Aorta (tissue), 5 donors: ENCODE measurements around the gene TTC3. TPM values are rescaled to one million over a fixed set of nuclear protein-coding genes. Genes with fewer than 3 reads are reported as not detected.
"Not testable (repeated sequence)": the region's sequence is repeated elsewhere in the genome, so short reads cannot be mapped to it uniquely, and the experiment has no call there.

Experiments used
- ATAC-seq: fragments of 200-7000 bp; cut with Tn5 transposase; one replicate; pipeline ENCODE4 v1.9.1; 2022; ENCODE audit warnings: moderate library complexity; ENCODE audit not compliant: low FRiP score
- DNase-seq, 2 donors: peaks; one replicate each; pipeline ENCODE4 v3.0.0-alpha.2; 2020
- H3K27ac ChIP-seq, 2 donors: one replicate each; pipeline ENCODE4 v1.5.1; 2013; ENCODE audit warnings: low read length in 2 of 2, mild to moderate bottlenecking in 2 of 2, moderate library complexity in 2 of 2, control low read depth in 1 of 2, inconsistent platforms in 1 of 2, low read depth in 1 of 2
- H3K27me3 ChIP-seq, 2 donors: one replicate each; pipeline ENCODE4 v1.6.1; 2013; ENCODE audit warnings: control low read depth in 1 of 2, low read length in 1 of 2, mild to moderate bottlenecking in 1 of 2, moderate library complexity in 1 of 2; ENCODE audit not compliant: insufficient read depth in 2 of 2, control insufficient read depth in 1 of 2
- H3K36me3 ChIP-seq, 2 donors: one replicate each; pipeline ENCODE4 v1.6.1; 2013; ENCODE audit warnings: control low read depth in 1 of 2, low read length in 1 of 2, mild to moderate bottlenecking in 1 of 2; ENCODE audit not compliant: insufficient read depth in 2 of 2, control insufficient read depth in 1 of 2
- H3K4me1 ChIP-seq, 2 donors: one replicate each; pipeline ENCODE4 v1.6.1; 2013; ENCODE audit warnings: low read length in 2 of 2, control low read depth in 1 of 2, mild to moderate bottlenecking in 1 of 2, moderate library complexity in 1 of 2; ENCODE audit not compliant: insufficient read depth in 2 of 2, control insufficient read depth in 1 of 2
- H3K4me3 ChIP-seq, 2 donors: one replicate each; pipeline ENCODE4 v1.5.1; 2013; ENCODE audit warnings: low read length in 2 of 2, control low read depth in 1 of 2, mild to moderate bottlenecking in 1 of 2
- H3K9me3 ChIP-seq: one replicate; pipeline ENCODE4 v1.6.1; 2013; ENCODE audit warnings: mild to moderate bottlenecking, low read length; ENCODE audit not compliant: control insufficient read depth
- WGBS, 2 donors: extraction: QIAGEN DNeasy Blood & Tissue Kit; methylation state at CpG; one replicate each; pipeline ENCODE4 v1.1.7; 2013; 5-methylcytosine and 5-hydroxymethylcytosine counted together
- intact Hi-C, 2 donors: fragments of 100-400 bp; cut with DNase I; formaldehyde crosslinking; loops; one replicate each; pipeline versions ENCODE4 v1.14.2 to v1.15.0; 2022
- polyA plus RNA-seq, 2 donors: library from polyadenylated mRNA; stranded (reverse); fragments of 200-250 nt; gene quantifications; one replicate each; pipeline ENCODE4 v1.2.3, GENCODE V29; 2013
- total RNA-seq, 2 donors: library from RNA; stranded (reverse); fragmentation: NEBNext Ultra II Directional; extraction: Animal tissue kit (Norgen Biotek cat#: 25700); gene quantifications; one replicate each; pipeline ENCODE4 v1.2.1, GENCODE V29; 2021
- donor health status: healthy with polysubstance abuse.
- donor health status: Bipolar disorder and iron deficiency.
- donor health status: DM: no; HTN: no; CAD: no.
- donor health status: DM: no; HTN: no; CAD: no.
- donor health status: DM: yes; HTN: yes; CAD: no.

The TTC3 gene
- total and polyA plus RNA-seq, 4 donors: 30.1 to 118 (median 72.9) TPM

GRCh38 chr21:37039411-37040075 is 33.5 kb upstream of the TTC3 start:
- no peaks in the 10 kb centered on the region for H3K36me3 ChIP-seq
- no peaks in the 10 kb centered on the region for H3K4me1 ChIP-seq
- DNase-seq (no peak), ATAC-seq (no peak)
- WGBS, 2 donors: 61 to 65% methylated on average over 9 of the region's 9 CpGs
- no peaks in the 10 kb centered on the region for H3K9me3 ChIP-seq
- intact Hi-C loops: no loop called here
- no peaks in the 10 kb centered on the region for H3K27me3 ChIP-seq
- no peak overlapping the region for H3K27ac ChIP-seq
- no peak overlapping the region for H3K4me3 ChIP-seq

- no peak for DNase-seq
- 87 to 89% methylated on average over 3 of the region's 3 CpGs for WGBS, 2 donors
- Histone ChIP-seq H3K27me3 (no peaks in the 10 kb centered on the region), H3K27ac (no peak overlapping the region), H3K36me3 (no peaks in the 10 kb centered on the region), H3K4me3 (no peak overlapping the region), H3K9me3 (no peaks in the 10 kb centered on the region), H3K4me1 (no peaks in the 10 kb centered on the region)
- intact Hi-C loops: no loop called here
- ATAC-seq: no peak
These were observed 32.8 kb upstream of the TTC3 start for GRCh38 chr21:37040212-37040611.

DNA sequence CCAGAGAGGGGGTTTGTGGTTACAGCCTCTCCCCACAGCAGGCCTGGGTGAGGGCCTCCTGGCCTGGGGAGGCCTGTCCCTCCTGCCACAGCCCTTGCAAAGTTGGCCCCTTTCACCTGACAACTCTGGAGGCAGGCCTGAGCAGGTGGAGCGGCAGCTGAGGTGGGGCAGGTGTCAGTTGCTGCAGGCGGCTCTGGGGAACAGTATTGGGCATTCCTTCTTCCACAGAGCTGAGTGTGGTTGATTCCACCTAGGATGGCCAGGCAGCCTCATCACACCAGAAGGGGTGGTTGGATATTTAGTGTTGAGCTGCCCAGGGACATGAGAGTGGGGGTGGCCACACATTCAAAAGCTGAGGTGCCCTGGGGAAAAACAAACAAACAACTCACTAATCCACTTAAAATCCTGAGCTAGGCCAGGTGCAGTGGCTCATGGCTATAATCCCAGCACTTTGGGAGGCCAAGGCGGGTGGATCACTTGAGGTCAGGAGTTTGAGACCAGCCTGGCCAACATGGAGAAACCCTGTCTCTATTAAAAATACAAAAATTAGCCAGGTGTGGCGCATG is 31.3 kb upstream of the TTC3 start:
- Histone ChIP-seq H3K4me1 (no peaks in the 10 kb centered on the region), H3K36me3 (no peaks in the 10 kb centered on the region), H3K4me3 (no peak overlapping the region), H3K27me3 (peaks cover 0 to 2% of the 10 kb centered on the region in 2 donors), H3K9me3 (no peaks in the 10 kb centered on the region), H3K27ac (no peak overlapping the region)
- intact Hi-C loops: no loop called here
- ATAC-seq (no peak), DNase-seq (no peak)
- WGBS, 2 donors: 96 to 97% methylated on average over 4 of the region's 4 CpGs

- peaks cover 0 to 2% of the 10 kb centered on the region in 2 donors for H3K27me3 ChIP-seq
- 91 to 93% methylated on average over 6 of the region's 6 CpGs for WGBS, 2 donors
- H3K36me3 ChIP-seq: no peaks in the 10 kb centered on the region
- no peak overlapping the region for H3K27ac ChIP-seq
- DNase-seq: no peak
- ATAC-seq: no peak
- intact Hi-C loops: no loop called here
- no peaks in the 10 kb centered on the region for H3K9me3 ChIP-seq
- no peak overlapping the region for H3K4me3 ChIP-seq
- H3K4me1 ChIP-seq: no peaks in the 10 kb centered on the region
These were observed 29.2 kb upstream of the TTC3 start for GRCh38 chr21:37043818-37044217.

DNA sequence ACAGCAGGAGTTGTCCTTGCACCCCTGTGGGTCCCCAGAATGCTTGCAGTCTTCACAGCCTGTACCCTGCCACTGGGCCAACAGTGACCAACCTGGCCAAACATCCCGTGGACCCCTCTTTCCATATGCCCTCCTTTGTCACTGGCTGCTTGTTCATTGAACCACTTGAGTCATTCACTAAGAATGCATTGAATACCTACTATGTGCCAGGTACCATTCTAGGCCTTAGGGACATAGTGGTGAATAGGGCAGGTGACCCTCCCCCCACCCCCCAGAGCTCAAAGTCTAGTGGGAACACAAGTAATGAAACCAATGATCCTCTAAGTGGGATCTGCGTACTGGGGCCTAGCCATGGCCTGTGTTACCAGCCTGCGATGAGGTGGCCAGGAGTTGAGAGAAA is 28.4 kb upstream of the TTC3 start:
- intact Hi-C loops: no loop called here
- ATAC-seq: no peak
- DNase-seq: no peak
- Histone ChIP-seq H3K27ac (no peak overlapping the region), H3K4me3 (no peak overlapping the region), H3K9me3 (no peaks in the 10 kb centered on the region), H3K27me3 (peaks cover 0 to 2% of the 10 kb centered on the region in 2 donors), H3K4me1 (no peaks in the 10 kb centered on the region), H3K36me3 (no peaks in the 10 kb centered on the region)
- 97 to 100% methylated on average over 3 of the region's 3 CpGs for WGBS, 2 donors

- DNase-seq (no peak), ATAC-seq (no peak)
- 90 to 92% methylated on average over 6 of the region's 6 CpGs for WGBS, 2 donors
- no peaks in the 10 kb centered on the region for H3K9me3 ChIP-seq
- no peak overlapping the region for H3K4me3 ChIP-seq
- no peaks in the 10 kb centered on the region for H3K4me1 ChIP-seq
- peaks cover 0 to 2% of the 10 kb centered on the region in 2 donors for H3K27me3 ChIP-seq
- H3K27ac ChIP-seq: no peak overlapping the region
- intact Hi-C loops: no loop called here
- no peaks in the 10 kb centered on the region for H3K36me3 ChIP-seq
These were observed 27.9 kb upstream of the TTC3 start for GRCh38 chr21:37045149-37045548.

DNA sequence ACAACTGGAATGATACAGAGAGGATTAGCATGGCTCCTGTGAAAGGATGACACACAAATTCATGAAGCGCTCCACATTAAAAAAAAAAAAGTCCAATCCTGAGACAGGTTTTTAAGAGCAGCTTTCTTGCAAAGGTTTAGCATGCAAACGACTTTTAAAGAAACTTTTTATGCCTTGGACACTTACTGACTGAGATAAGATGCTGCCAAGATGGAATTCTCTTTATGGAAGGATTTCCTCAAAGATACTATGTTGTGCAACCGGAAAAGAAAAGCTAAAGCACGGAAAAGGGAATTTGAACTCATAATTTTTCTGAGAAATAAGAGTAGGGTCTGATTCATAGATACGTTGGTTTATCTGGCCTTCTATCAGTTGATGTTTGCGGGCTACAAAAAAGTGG is 27.5 kb upstream of the TTC3 start:
- no peak overlapping the region for H3K27ac ChIP-seq

DNA sequence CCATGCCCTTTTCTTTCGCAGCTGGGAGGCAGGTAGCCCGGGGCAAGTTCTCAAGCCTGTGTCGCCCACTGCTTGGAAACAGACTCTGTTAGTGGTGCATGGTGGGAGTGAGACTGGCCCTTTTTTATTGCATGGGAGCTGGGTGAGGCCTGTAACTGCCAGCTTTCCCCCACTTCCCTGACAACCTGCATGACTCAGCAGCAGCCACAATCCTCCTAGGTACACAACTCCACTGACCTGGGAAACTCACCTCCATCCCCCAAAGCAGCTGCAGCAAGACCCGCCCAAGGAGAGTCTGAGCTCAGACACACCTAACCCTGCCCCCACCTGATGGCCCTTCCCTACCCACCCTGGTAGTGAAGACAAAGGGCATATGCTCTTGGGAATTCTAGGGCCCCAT is 26.0 kb upstream of the TTC3 start:
- Histone ChIP-seq H3K27ac (no peak overlapping the region), H3K4me1 (no peaks in the 10 kb centered on the region), H3K9me3 (no peaks in the 10 kb centered on the region), H3K4me3 (no peak overlapping the region), H3K36me3 (no peaks in the 10 kb centered on the region), H3K27me3 (peaks cover 0 to 2% of the 10 kb centered on the region in 2 donors)
- intact Hi-C loops: no loop called here
- ATAC-seq (no peak), DNase-seq (no peak)
- 90 to 94% methylated on average over 4 of the region's 4 CpGs for WGBS, 2 donors

More for the DNA sequence above, 27.5 kb upstream of the TTC3 start:
- 77 to 81% methylated on average over 6 of the region's 6 CpGs for WGBS, 2 donors
- no peak for ATAC-seq
- Histone ChIP-seq H3K9me3 (no peaks in the 10 kb centered on the region), H3K4me3 (no peak overlapping the region), H3K36me3 (no peaks in the 10 kb centered on the region), H3K4me1 (no peaks in the 10 kb centered on the region), H3K27me3 (peaks cover 0 to 2% of the 10 kb centered on the region in 2 donors)
- intact Hi-C loops: no loop called here
- DNase-seq: no peak

DNA sequence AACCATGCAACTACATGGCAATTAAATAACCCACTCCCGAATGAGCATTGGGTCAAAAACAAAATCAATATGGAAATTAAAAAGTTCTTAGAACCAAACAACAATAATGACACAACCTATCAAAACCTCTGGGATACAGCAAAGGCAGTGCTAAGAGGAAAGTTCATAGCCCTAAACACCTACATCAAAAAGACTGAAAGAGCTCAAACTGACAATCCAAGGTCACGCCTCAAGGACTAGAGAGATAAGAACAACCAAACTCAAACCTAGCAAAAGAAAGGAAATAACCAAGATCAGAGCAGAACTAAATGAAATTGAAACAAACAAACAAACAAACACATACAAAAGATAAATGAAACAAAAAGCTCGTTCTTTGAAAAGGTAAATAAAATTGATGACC is 23.3 kb upstream of the TTC3 start:
- 64 to 81% methylated on average over 3 of the region's 3 CpGs for WGBS, 2 donors
- H3K27me3 ChIP-seq, H3K9me3 ChIP-seq, H3K27ac ChIP-seq, intact Hi-C loops, DNase-seq, H3K4me1 ChIP-seq, ATAC-seq, H3K4me3 ChIP-seq, H3K36me3 ChIP-seq: not testable (repeated sequence)
